Lower lobe of right lung (tissue), 2 donors: ENCODE measurements around the gene ANKRD66. TPM values are rescaled to one million over a fixed set of nuclear protein-coding genes. Genes with fewer than 3 reads are reported as not detected.

Experiments
- ATAC-seq, 2 donors: fragments of 200-7000 bp; cut with Tn5 transposase; one replicate each; pipeline ENCODE4 v1.9.1; 2020 to 2022; ENCODE audit warnings: mild to moderate bottlenecking in 2 of 2, moderate library complexity in 2 of 2
- DNase-seq: peaks from one replicate; pipeline ENCODE4 v3.0.0-alpha.2; 2020
- H3K27ac ChIP-seq: fragments of 200-600 bp; one replicate; pipeline ENCODE4 v1.8.0; 2022
- H3K27me3 ChIP-seq: fragments of 200-600 bp; one replicate; pipeline ENCODE4 v1.8.0; 2022; ENCODE audit warnings: low read depth
- H3K36me3 ChIP-seq: fragments of 200-600 bp; one replicate; pipeline ENCODE4 v1.8.0; 2022; ENCODE audit warnings: mild to moderate bottlenecking
- H3K4me1 ChIP-seq: fragments of 200-600 bp; one replicate; pipeline ENCODE4 v1.8.0; 2022
- H3K4me3 ChIP-seq: fragments of 200-600 bp; one replicate; pipeline ENCODE4 v1.8.0; 2022; ENCODE audit warnings: mild to moderate bottlenecking
- H3K9me3 ChIP-seq: fragments of 200-600 bp; one replicate; pipeline ENCODE4 v1.8.0; 2022
- CTCF ChIP-seq: fragments of 200-600 bp; IDR thresholded peaks from one replicate; pipeline ENCODE4 v1.8.0; 2022; ENCODE audit warnings: antibody characterized with exemption, mild to moderate bottlenecking
- intact Hi-C: fragments of 100-400 bp; cut with DNase I; formaldehyde crosslinking; loops from one replicate; pipeline ENCODE4 v1.11.0; 2022
- total RNA-seq: library from RNA; stranded (reverse); fragmentation: NEBNext Ultra II Directional; extraction: Animal tissue kit (Norgen Biotek cat#: 25700); gene quantifications from one replicate; pipeline ENCODE4 v1.2.1, GENCODE V29; 2021
- donor health status: DM: no; HTN: yes; CAD: no; lungs with severe emphysema.

The ANKRD66 gene
- total RNA-seq, 1 donor from 2014 or later: 4.0 TPM

DNA sequence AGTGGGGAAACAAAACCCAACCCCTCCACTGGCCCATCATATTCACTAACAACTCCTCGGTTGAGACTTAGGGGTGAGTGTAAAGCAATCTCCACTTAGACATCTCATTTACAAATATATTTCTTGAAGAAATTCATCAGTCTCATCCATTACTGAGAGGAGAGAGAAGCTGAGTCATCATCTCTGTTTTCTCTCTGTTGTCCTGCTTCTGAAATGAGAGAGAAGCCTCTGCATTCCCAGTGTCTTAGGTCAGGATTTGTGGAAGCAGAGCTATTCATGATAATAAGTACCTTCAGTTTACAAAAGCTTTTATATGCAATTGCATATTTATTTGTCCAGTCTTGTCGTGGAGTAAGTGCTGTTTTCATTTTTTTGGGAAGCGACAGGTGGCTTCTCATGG is 47.3 kb downstream of the ANKRD66 start:
- Histone ChIP-seq H3K27ac (no peak overlapping the region), H3K4me3 (no peak overlapping the region), H3K27me3 (no peaks in the 10 kb centered on the region), H3K36me3 (no peaks in the 10 kb centered on the region), H3K9me3 (no peaks in the 10 kb centered on the region), H3K4me1 (no peaks in the 10 kb centered on the region)
- no peak for TF ChIP-seq CTCF
- ATAC-seq (no peak), DNase-seq (no peak)
- intact Hi-C loops: no loop called here

GRCh38 chr6:46795816-46796215 is 49.1 kb downstream of the ANKRD66 start:
- Histone ChIP-seq H3K27ac (no peak overlapping the region), H3K4me3 (no peak overlapping the region), H3K4me1 (no peaks in the 10 kb centered on the region), H3K27me3 (no peaks in the 10 kb centered on the region), H3K36me3 (no peaks in the 10 kb centered on the region), H3K9me3 (no peaks in the 10 kb centered on the region)
- no peak for DNase-seq
- TF ChIP-seq CTCF: no peak
- no peak for ATAC-seq
- intact Hi-C loops: no loop called here

DNA sequence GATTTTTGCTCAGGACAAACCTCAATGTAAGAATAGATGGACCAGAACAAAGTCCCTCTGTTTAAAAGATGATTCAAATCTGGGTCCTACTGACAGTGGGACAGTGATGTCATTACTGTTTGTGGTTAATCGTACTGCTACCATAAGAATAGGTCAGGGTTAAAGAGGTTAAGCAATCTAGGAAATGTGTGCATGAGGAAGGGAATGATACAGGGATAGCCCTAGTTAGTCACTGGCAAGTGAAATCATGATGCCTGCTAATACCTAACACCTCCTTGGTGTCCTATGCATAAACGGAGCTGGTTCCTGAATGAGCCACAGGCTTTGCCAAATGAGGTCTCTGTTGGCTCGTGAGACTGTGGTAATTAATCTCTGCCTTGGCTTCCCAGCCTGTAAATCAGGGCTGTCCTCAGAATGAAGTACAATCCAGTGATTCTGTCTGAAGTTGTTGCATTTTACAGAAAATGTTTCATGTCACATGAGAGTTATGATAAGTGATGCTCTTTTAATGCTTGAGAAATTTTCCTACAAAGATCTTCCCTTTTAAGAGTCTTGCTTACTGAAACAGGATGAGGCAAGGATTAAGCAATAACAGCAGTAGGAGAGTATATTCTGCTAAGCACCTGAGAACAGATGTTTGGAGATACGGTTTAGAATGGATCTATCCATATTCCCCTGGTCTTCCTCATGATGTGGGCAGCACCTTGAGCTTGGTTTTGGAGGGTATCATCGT is 50.3 kb downstream of the ANKRD66 start:
- ATAC-seq: no peak

GRCh38 chr6:46799657-46800056 is 52.9 kb downstream of the ANKRD66 start:
- Histone ChIP-seq H3K27ac (no peak overlapping the region), H3K36me3 (no peaks in the 10 kb centered on the region), H3K27me3 (no peaks in the 10 kb centered on the region), H3K4me1 (no peaks in the 10 kb centered on the region), H3K9me3 (no peaks in the 10 kb centered on the region), H3K4me3 (no peak overlapping the region)
- TF ChIP-seq CTCF: no peak
- ATAC-seq: no peak
- intact Hi-C loops: no loop called here
- no peak for DNase-seq

More for the DNA sequence above, 50.3 kb downstream of the ANKRD66 start:
- Histone ChIP-seq H3K27me3 (no peaks in the 10 kb centered on the region), H3K27ac (no peak overlapping the region), H3K4me3 (no peak overlapping the region), H3K9me3 (no peaks in the 10 kb centered on the region), H3K4me1 (no peaks in the 10 kb centered on the region), H3K36me3 (no peaks in the 10 kb centered on the region)
- DNase-seq: no peak
- intact Hi-C loops: no loop called here
- TF ChIP-seq CTCF: no peak

GRCh38 chr6:46808806-46809205 is 62.1 kb downstream of the ANKRD66 start:
- ATAC-seq (peak; percentile 42 to 60), DNase-seq (no peak)

More at GRCh38 chr6:46808806-46809205, 62.1 kb downstream of the ANKRD66 start:
- Histone ChIP-seq H3K4me1 (no peaks in the 10 kb centered on the region), H3K27me3 (no peaks in the 10 kb centered on the region), H3K4me3 (no peak overlapping the region), H3K9me3 (no peaks in the 10 kb centered on the region), H3K27ac (no peak overlapping the region), H3K36me3 (no peaks in the 10 kb centered on the region)
- intact Hi-C loops: no loop called here
- TF ChIP-seq CTCF: no peak

Other genes starting within 250 kb of the ANKRD66 start
- gene CYP39A1, start 94.1 kb upstream of the ANKRD66 start, total RNA-seq: 5.4 TPM
- 19.1 TPM for gene SLC25A27, start 94.0 kb upstream of the ANKRD66 start, total RNA-seq
- 0.47 TPM for gene TDRD6, start 59.0 kb upstream of the ANKRD66 start, total RNA-seq
- gene PLA2G7, start 11.6 kb upstream of the ANKRD66 start, total RNA-seq: 20.0 TPM
- gene MEP1A, start 46.5 kb downstream of the ANKRD66 start, total RNA-seq: 0.41 TPM
- 238 TPM for gene ADGRF5, start 175.0 kb downstream of the ANKRD66 start, total RNA-seq